Breast epithelium (tissue), 4 donors: ENCODE results near the gene AK8. TPM values are rescaled to one million over a fixed set of nuclear protein-coding genes. Genes with fewer than 3 reads are reported as not detected.

Experiments used
- DNase-seq, 2 donors: peaks; one replicate each; pipeline ENCODE4 v3.0.0-alpha.2; 2019; ENCODE audit warnings: low spot score in 2 of 2
- H3K27ac ChIP-seq, 2 donors: fragments of 200-600 bp; sonication (generic) in 1 of 2; one replicate each; pipeline ENCODE4 v1.5.1; 2016 to 2019; ENCODE audit warnings: mild to moderate bottlenecking in 1 of 2
- H3K27me3 ChIP-seq, 2 donors: fragments of 200-600 bp; sonication (generic) in 1 of 2; one replicate each; pipeline versions ENCODE4 v1.5.1 to v1.6.0; 2017 to 2019; ENCODE audit warnings: control low read depth in 1 of 2, mild to moderate bottlenecking in 1 of 2
- H3K36me3 ChIP-seq: fragments of 200-600 bp; one replicate; pipeline ENCODE4 v1.5.1; 2019
- H3K4me1 ChIP-seq, 2 donors: fragments of 200-600 bp; sonication (generic); one replicate each; pipeline ENCODE4 v1.5.1; 2016 to 2019; ENCODE audit warnings: control low read depth in 1 of 2
- H3K4me3 ChIP-seq, 3 donors: fragments of 200-600 bp; sonication (generic); 1 replicate in 2 of 3; 2 replicates in 1 of 3; pipeline ENCODE4 v1.5.1; 2016 to 2019; ENCODE audit warnings: mild to moderate bottlenecking in 3 of 3, moderate library complexity in 2 of 3
- H3K9me3 ChIP-seq, 2 donors: fragments of 200-600 bp; sonication (generic) in 1 of 2; one replicate each; pipeline ENCODE4 v1.5.1; 2016 to 2019; ENCODE audit warnings: control low read depth in 1 of 2
- POLR2A ChIP-seq: fragments of 450-650 bp; IDR thresholded peaks from one replicate; pipeline ENCODE4 v1.6.1; 2016; ENCODE audit warnings: antibody characterized with exemption, mild to moderate bottlenecking, moderate library complexity
- POLR2AphosphoS5 ChIP-seq, 3 donors: sonication (generic); formaldehyde crosslinking; IDR thresholded peaks; one replicate each; pipeline ENCODE4 v1.6.1; 2017; ENCODE audit warnings: antibody characterized with exemption in 3 of 3
- intact Hi-C: fragments of 100-400 bp; cut with DNase I; formaldehyde crosslinking; loops from one replicate; pipeline ENCODE4 v1.15.1; 2023; ENCODE audit warnings: low total_unique reads
- total RNA-seq, 3 donors: library from RNA; depleted of rRNA; stranded (reverse); fragments of >200 nt; gene quantifications; one replicate each; pipeline ENCODE4 v1.1.0, GENCODE V29; 2016
- TF ChIP-seq, protein P1 (sequence below), 3 donors: fragments of 450-650 bp; IDR thresholded peaks; one replicate each; pipeline ENCODE4 v1.5.1; 2016 to 2017; ENCODE audit warnings: antibody characterized with exemption in 3 of 3, mild to moderate bottlenecking in 3 of 3, moderate library complexity in 3 of 3

Gene AK8
- total RNA-seq, 3 donors from 2014 or later: 0.66 to 2.6 (median 1.0) TPM

DNA sequence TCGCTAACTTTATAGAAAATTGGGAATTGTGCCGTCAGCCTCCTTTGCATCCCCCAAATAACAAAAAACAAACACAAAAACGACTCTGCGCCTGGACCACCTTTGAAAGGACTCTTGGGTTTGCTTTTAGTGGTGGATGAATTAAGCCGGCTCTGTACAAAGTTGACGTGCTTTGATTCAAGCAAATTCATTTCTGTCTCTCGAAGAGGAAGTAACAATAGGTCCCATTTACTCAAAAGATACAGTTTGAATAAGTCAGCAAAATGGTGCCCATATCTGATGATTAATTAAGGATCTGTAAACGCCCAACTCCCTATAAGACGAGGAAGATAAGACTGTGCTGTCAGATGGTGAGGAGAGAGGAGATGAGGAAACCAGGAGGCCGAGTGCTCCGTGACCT, 67.8 kb downstream of the AK8 start:
- H3K9me3 ChIP-seq: no peaks in the 10 kb centered on the region
- TF ChIP-seq POLR2AphosphoS5 (IDR thresholded peaks at IDR 0.05) (no peak), POLR2A (no peak)
- TF ChIP-seq, protein P1, sequence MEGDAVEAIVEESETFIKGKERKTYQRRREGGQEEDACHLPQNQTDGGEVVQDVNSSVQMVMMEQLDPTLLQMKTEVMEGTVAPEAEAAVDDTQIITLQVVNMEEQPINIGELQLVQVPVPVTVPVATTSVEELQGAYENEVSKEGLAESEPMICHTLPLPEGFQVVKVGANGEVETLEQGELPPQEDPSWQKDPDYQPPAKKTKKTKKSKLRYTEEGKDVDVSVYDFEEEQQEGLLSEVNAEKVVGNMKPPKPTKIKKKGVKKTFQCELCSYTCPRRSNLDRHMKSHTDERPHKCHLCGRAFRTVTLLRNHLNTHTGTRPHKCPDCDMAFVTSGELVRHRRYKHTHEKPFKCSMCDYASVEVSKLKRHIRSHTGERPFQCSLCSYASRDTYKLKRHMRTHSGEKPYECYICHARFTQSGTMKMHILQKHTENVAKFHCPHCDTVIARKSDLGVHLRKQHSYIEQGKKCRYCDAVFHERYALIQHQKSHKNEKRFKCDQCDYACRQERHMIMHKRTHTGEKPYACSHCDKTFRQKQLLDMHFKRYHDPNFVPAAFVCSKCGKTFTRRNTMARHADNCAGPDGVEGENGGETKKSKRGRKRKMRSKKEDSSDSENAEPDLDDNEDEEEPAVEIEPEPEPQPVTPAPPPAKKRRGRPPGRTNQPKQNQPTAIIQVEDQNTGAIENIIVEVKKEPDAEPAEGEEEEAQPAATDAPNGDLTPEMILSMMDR (IDR thresholded peaks at IDR 0.05): no peak
- H3K4me1 ChIP-seq: no peaks in the 10 kb centered on the region
- no peak for DNase-seq
- H3K4me3 ChIP-seq: no peak overlapping the region
- intact Hi-C loops: no loop called here
- no peaks in the 10 kb centered on the region for H3K27me3 ChIP-seq
- H3K27ac ChIP-seq: no peak overlapping the region
- no peaks in the 10 kb centered on the region for H3K36me3 ChIP-seq

DNA sequence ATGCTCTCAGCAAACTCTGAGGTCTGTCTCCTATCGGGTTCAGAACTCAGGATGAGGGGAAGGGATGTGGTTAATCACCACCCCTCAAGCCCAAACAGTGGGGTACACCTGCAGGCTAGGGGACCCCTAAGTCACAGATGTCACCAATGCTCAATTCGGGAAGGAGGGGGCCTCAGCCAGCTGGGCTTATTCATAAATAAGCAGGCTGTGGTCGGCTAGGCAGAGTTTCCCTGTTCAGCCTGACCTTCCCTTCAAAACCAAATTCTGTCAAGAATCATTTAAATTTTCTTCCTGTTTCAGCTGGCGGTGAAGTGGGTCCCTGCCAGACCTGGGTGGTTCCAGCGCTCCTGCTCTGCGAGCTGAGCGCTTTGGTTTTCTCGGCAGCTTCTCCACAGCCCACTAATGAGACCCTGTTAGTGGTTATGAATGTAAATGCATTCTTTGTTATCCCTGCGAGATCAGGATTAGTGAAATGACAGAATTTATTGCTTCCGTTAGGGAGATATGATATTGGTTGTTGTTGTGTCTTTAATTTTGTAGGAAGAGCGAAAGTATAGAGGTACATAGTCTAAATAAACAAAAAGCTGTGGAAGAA, 68.3 kb downstream of the AK8 start:
- Histone ChIP-seq H3K36me3 (no peaks in the 10 kb centered on the region), H3K9me3 (no peaks in the 10 kb centered on the region), H3K27me3 (no peaks in the 10 kb centered on the region), H3K4me3 (no peak overlapping the region), H3K4me1 (no peaks in the 10 kb centered on the region), H3K27ac (no peak overlapping the region)
- TF ChIP-seq POLR2AphosphoS5 (IDR thresholded peaks at IDR 0.05) (no peak), POLR2A (no peak)
- TF ChIP-seq, protein P1 (IDR thresholded peaks at IDR 0.05): no peak
- intact Hi-C loops: no loop called here
- DNase-seq: no peak

DNA sequence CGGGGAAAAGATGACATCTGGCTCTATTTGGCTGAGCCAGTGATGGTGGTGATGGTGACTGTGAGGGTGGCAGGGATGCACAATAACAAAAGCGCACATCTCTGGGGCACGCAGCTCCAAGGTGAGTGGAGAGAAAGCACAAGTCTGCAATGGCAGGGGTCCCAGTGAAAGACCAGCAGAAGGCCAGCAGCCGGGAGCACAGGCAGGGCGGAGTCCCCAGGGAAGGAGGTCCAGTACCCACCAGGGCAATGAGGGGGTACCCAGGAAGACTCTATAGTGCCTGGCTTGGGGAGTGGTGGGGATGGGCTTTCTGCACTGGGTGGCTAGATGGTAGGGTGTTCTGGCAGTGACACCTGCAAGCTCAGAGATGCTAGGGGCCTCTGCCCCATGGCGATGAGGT, 69.4 kb downstream of the AK8 start:
- TF ChIP-seq POLR2AphosphoS5 (IDR thresholded peaks at IDR 0.05): no peak
- no peak for TF ChIP-seq POLR2A
- TF ChIP-seq, protein P1 (IDR thresholded peaks at IDR 0.05): no peak
- Histone ChIP-seq H3K27ac (no peak overlapping the region), H3K9me3 (no peaks in the 10 kb centered on the region), H3K4me3 (no peak overlapping the region), H3K36me3 (no peaks in the 10 kb centered on the region), H3K4me1 (no peaks in the 10 kb centered on the region), H3K27me3 (no peaks in the 10 kb centered on the region)
- no peak for DNase-seq
- intact Hi-C loops: no loop called here

DNA sequence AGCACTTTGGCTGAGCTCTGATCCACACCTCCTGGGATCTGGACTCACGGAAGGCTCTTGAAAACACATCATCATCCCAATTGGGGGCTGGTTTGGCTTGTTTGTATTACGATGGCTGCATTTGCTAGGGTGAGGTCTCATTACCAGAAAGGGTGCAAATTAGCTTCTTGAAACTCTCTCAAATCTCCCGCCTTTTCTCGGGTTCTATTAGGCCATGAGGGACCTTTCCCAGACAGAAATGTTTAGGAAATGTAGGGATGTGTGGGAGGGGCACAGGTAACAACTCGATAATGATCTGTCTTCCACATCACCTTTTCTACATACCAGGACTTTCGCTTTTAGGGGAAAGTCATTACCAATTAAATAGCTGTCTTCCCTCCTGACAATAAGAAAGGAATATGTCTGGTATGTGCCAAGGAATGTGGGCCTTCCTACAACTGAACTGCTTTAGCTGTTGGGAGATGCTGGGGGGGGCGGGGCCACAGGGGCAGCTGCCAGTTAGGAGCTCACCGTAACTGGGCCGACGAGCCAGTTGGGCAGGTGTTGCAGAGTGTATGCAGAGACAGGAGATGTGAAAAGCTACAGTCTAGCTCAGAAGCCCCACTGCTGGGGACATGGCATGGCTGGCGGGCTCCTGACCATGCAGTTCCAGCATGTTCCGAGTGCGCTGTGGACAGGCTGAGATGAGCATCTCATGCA, 71.2 kb downstream of the AK8 start:
- Histone ChIP-seq H3K36me3 (no peaks in the 10 kb centered on the region), H3K9me3 (no peaks in the 10 kb centered on the region), H3K4me3 (no peak overlapping the region), H3K27ac (no peak overlapping the region), H3K4me1 (no peaks in the 10 kb centered on the region), H3K27me3 (no peaks in the 10 kb centered on the region)
- intact Hi-C loops: no loop called here
- TF ChIP-seq, protein P1 (IDR thresholded peaks at IDR 0.05): no peak
- TF ChIP-seq POLR2AphosphoS5 (IDR thresholded peaks at IDR 0.05) (no peak), POLR2A (no peak)
- DNase-seq: peak in 1 of 2 donors; percentile 64

DNA sequence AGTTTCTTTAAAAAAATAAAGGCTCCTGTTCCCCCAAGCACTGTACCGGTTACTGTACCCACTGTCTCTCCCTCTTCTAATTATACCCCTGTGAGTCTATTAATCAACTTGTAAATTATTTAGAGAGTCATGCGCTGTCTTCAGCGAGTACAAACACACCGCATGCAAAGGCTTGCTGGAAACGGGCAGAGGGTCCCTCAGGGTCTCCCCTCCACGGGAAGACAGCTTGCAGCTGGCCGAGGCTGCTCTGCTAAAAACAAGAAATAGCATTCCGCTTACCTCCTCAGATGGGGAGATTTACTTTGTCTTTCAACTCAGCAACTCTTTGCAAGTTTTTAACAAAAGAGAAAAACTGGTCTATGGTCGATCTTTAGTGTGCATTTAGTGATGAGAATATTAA, 71.8 kb downstream of the AK8 start:
- H3K9me3 ChIP-seq: no peaks in the 10 kb centered on the region
- TF ChIP-seq POLR2AphosphoS5 (IDR thresholded peaks at IDR 0.05) (no peak), POLR2A (no peak)
- TF ChIP-seq, protein P1 (IDR thresholded peaks at IDR 0.05): no peak
- H3K4me1 ChIP-seq: no peaks in the 10 kb centered on the region
- DNase-seq: no peak
- no peak overlapping the region for H3K27ac ChIP-seq
- no peaks in the 10 kb centered on the region for H3K36me3 ChIP-seq
- no peak overlapping the region for H3K4me3 ChIP-seq
- intact Hi-C loops: no loop called here
- no peaks in the 10 kb centered on the region for H3K27me3 ChIP-seq
